Measurements from ENCODE around the gene ZMAT5.

- TF ChIP-seq POLR2A (IDR thresholded peaks at IDR 0.05; ENCODE audit: borderline replicate concordance, extremely low read depth, insufficient read depth, insufficient read length) (no peak), EZH2 (IDR thresholded peaks at IDR 0.05) (no peak), POLR2AphosphoS5 (IDR thresholded peaks at IDR 0.05; ENCODE audit: low read depth, low read length) (no peak), ZNF274 (IDR thresholded peaks at IDR 0.05; ENCODE audit: low read depth, low read length) (no peak), SRF (IDR thresholded peaks at IDR 0.05; ENCODE audit: low read depth) (no peak), REST (IDR thresholded peaks at IDR 0.05; ENCODE audit: low read depth) (no peak), RAD21 (IDR thresholded peaks at IDR 0.05; ENCODE audit: low read depth) (no peak), EGR1 (IDR thresholded peaks at IDR 0.05; ENCODE audit: low read depth) (no peak), YY1 (IDR thresholded peaks at IDR 0.05; ENCODE audit: extremely low read depth, insufficient replicate concordance, low read depth, low read length) (no peak)
- TF ChIP-seq, protein P1, sequence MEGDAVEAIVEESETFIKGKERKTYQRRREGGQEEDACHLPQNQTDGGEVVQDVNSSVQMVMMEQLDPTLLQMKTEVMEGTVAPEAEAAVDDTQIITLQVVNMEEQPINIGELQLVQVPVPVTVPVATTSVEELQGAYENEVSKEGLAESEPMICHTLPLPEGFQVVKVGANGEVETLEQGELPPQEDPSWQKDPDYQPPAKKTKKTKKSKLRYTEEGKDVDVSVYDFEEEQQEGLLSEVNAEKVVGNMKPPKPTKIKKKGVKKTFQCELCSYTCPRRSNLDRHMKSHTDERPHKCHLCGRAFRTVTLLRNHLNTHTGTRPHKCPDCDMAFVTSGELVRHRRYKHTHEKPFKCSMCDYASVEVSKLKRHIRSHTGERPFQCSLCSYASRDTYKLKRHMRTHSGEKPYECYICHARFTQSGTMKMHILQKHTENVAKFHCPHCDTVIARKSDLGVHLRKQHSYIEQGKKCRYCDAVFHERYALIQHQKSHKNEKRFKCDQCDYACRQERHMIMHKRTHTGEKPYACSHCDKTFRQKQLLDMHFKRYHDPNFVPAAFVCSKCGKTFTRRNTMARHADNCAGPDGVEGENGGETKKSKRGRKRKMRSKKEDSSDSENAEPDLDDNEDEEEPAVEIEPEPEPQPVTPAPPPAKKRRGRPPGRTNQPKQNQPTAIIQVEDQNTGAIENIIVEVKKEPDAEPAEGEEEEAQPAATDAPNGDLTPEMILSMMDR (IDR thresholded peaks at IDR 0.05 in 2 of 3, conservative IDR thresholded peaks at IDR 0.05 in 1 of 3; ENCODE audit: borderline replicate concordance in 1 of 3, insufficient read depth in 1 of 3, low read depth in 2 of 3, low read length in 2 of 3), result no peak
- TF ChIP-seq, protein P2, sequence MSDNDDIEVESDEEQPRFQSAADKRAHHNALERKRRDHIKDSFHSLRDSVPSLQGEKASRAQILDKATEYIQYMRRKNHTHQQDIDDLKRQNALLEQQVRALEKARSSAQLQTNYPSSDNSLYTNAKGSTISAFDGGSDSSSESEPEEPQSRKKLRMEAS (IDR thresholded peaks at IDR 0.05), result no peak
Measured at GRCh38 chr22:29715240-29715639, 51.6 kb downstream of the ZMAT5 start.
